Measurements from ENCODE around the gene TXNRD1.
"Not testable (repeated sequence)": the region's sequence is repeated elsewhere in the genome, so short reads cannot be mapped to it uniquely, and the experiment has no call there.

Gene TXNRD1

DNA sequence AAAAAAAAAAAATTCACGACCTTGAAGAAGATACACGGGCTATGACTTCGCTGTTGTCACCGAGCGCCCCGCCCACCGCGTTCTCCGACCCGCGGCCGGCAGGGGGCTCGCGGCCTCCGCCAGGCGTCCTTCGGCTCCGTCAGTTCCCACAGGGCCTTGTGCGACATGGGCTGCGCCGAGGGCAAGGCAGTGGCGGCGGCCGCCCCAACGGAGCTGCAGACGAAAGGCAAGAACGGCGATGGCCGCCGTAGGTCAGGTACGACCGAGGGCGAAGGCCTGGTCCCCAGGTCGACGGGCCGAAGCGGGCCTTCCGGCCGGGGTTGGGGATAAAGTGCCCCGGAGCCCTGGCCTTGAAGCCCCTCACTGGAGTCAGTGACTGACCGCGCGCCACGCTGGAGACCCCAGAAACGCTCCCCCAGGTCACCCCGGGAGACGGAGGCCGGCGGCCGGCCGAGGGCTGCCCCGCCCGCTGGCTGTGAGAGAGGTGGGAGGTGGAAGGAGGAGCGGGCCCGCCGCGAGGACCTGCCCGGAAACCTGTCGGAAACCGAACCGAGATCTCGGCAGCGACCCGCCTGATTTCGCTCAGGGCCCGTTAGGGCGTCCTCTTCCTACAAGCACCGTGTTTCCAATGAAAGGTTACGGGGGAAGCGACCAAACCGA, at the start of gene TXNRD1:
TXNRD1 (plus strand) TSS at position 142 of the 660 bp plus-strand sequence; CDS start at position 166, 24 bp downstream.
- H3K4me1 ChIP-seq (ENCODE audit: insufficient read depth, low read length), result no peaks in the 10 kb centered on the region
- H3K9me3 ChIP-seq (ENCODE audit: low read length), result peaks cover 3% of the 10 kb centered on the region
- peaks cover 3% of the 10 kb centered on the region for H3K27me3 ChIP-seq (ENCODE audit: insufficient read depth, low read length)
- H3K4me3 ChIP-seq (ENCODE audit: low read length), result peak within 1 kb of the TSS; percentile 34
- H3K36me3 ChIP-seq (ENCODE audit: insufficient read depth, low read length), result no peaks in the 10 kb centered on the region
- peak within 1 kb of the TSS; percentile 83 for H2AFZ ChIP-seq (ENCODE audit: low read depth, low read length)

DNA sequence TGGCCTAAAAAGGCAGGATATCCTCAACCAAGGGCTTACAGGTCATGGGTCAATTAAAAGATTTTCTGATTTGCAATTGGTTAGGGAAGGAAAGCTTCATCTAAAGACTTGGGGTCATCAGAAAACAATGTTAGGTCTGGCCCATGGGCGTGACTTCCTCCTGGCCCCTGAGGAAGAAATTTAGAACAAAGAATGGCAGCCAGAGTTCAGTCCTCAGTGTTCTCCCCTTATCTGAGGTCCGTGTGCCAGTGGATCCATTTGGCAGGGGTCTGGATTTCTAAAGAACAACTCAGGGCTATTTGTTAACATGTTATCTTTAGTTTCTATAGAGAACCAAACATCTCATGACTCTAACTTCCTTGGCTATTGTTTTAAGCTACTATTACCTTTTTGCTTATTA, 49.8 kb upstream of the TXNRD1 start:
- H3K4me3 ChIP-seq (ENCODE audit: low read length), result no peak overlapping the region
- H2AFZ ChIP-seq (ENCODE audit: low read depth, low read length), result no peak overlapping the region
- no peaks in the 10 kb centered on the region for H3K36me3 ChIP-seq (ENCODE audit: insufficient read depth, low read length)
- H3K27me3 ChIP-seq (ENCODE audit: insufficient read depth, low read length), result no peaks in the 10 kb centered on the region
- peaks cover 9% of the 10 kb centered on the region for H3K4me1 ChIP-seq (ENCODE audit: insufficient read depth, low read length)
- no peaks in the 10 kb centered on the region for H3K9me3 ChIP-seq (ENCODE audit: low read length)

DNA sequence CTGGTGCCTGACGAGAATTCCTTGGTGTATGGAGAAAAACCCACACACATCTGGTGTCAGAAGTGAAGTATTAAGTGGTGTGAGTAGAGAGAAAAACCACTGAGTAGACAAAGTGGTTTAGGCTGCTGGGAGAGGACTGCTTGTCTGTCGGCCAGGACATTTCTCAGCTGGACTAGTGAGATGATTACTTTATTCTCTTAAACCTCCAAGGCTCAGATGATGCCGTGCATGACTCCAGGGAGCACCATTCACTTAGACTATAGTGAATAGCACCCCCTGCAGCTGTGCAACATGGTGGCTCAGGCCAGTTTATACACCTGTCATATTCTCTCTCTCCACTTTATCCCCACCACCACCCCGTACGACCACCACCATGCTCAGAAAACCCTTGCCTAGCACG, 49.1 kb upstream of the TXNRD1 start:
- H2AFZ ChIP-seq (ENCODE audit: low read depth, low read length), result no peak overlapping the region
- no peaks in the 10 kb centered on the region for H3K36me3 ChIP-seq (ENCODE audit: insufficient read depth, low read length)
- no peaks in the 10 kb centered on the region for H3K9me3 ChIP-seq (ENCODE audit: low read length)
- H3K27me3 ChIP-seq (ENCODE audit: insufficient read depth, low read length), result no peaks in the 10 kb centered on the region
- H3K4me3 ChIP-seq (ENCODE audit: low read length), result no peak overlapping the region
- peaks cover 9% of the 10 kb centered on the region for H3K4me1 ChIP-seq (ENCODE audit: insufficient read depth, low read length)

DNA sequence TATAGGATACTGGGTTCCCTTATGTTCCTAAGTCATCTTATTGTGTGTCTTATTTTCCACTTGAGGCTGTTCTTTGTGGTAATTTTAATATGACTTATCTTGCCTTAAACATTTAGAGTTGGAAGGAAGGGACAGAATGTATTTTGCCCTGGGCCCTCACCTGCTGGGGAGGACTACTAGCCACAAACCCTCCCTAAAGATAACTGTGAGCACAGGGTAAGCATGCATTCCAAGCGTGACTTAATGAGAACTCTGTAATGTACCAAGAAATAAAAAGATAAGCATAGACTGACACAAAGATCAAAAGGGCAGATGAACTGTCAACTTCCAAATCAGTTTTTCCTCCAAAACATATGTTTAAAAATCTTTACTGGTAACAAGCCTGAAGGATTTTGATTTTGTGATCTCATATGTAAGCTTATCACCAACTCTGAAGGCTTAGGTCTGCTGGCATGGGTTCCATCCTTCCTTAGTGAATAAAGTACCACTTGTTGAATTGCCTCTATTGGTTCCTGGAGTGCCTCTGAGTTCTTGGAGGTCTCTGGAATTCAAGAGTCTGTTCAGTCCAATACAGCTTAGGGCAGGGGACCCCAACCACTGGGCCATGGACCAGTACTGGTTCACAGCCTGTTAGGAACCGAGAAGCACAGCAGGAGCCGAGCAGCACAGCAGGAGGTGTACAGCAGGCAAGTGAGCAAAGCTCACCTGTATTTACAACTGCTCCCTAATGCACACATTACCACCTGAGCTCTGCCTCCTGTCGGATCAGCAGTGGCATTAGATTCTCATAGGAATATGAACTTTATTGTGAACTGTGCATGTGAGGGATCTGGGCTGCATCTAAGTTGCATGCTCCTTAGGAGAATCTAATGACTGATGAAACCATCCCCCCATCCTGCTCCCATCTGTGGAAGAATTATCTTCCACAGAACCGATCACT, 47.8 kb upstream of the TXNRD1 start:
- no peaks in the 10 kb centered on the region for H3K27me3 ChIP-seq (ENCODE audit: insufficient read depth, low read length)
- no peaks in the 10 kb centered on the region for H3K9me3 ChIP-seq (ENCODE audit: low read length)
- no peaks in the 10 kb centered on the region for H3K36me3 ChIP-seq (ENCODE audit: insufficient read depth, low read length)
- H2AFZ ChIP-seq (ENCODE audit: low read depth, low read length), result no peak overlapping the region
- H3K4me1 ChIP-seq (ENCODE audit: insufficient read depth, low read length), result peaks cover 9% of the 10 kb centered on the region
- H3K4me3 ChIP-seq (ENCODE audit: low read length), result no peak overlapping the region

DNA sequence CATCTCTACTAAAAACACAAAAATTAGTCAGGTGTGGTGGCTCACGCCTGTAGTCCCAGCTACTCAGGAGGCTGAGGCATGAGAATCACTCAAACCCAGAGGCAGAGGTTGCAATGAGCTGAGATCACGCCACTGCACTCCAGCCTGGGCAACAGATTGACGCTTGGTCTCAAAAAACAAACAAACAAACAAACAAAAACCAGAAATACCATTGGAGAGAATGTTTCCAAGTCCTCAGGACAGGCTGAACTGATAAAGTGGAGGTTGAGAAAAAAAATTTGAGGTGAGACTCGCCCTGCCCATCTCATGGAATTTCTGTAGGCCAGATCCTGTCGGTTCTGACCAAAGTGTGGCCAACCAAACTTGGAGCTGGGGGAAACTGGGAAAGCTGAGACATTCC, 47.0 kb upstream of the TXNRD1 start:
- peaks cover 9% of the 10 kb centered on the region for H3K4me1 ChIP-seq (ENCODE audit: insufficient read depth, low read length)

DNA sequence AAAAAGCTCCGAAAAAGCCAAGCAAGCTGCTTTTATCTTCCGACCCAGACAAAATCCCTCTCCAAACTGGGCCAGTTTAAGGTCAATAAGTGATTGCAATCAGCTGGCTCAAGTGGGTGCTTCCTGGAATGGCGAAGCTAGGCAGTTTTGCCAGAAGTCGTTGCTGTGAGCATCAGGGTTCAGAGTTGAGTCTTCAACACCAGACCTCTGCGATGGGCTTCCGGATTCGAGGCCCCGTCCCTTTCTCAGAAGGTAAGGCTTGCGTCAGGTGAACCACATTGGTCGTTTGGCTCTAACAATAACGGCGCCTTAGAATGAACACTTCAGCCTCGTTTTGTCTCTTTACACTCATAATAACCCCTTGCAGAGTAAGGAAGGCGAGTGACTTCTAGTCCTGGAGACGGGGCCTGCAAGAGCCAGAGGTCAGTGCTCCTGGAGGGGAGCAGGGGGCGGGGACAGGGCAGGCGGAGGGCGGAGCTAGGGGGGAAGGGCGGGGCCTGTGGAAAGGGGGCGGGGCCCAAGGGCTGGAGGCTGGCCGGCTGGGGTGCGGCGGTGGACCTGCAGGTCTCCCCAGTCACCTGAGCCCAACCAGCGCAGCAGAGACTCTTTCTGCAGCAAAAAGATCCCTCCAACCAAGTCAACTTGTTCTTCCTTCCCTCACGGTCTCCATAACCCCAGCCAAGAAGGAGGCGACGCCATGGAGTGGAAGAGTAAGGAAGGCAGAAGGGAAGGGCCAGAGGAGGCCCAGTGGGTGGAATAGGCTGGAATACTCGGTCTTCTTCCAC, 43.6 kb upstream of the TXNRD1 start:
- H3K4me1 ChIP-seq (ENCODE audit: insufficient read depth, low read length), result no peaks in the 10 kb centered on the region
- no peaks in the 10 kb centered on the region for H3K9me3 ChIP-seq (ENCODE audit: low read length)
- no peak overlapping the region for H3K4me3 ChIP-seq (ENCODE audit: low read length)
- no peak overlapping the region for H2AFZ ChIP-seq (ENCODE audit: low read depth, low read length)
- no peaks in the 10 kb centered on the region for H3K36me3 ChIP-seq (ENCODE audit: insufficient read depth, low read length)
- no peaks in the 10 kb centered on the region for H3K27me3 ChIP-seq (ENCODE audit: insufficient read depth, low read length)

More for the DNA sequence above, 47.0 kb upstream of the TXNRD1 start:
- Histone ChIP-seq H3K36me3 (ENCODE audit: insufficient read depth, low read length) (no peaks in the 10 kb centered on the region), H3K9me3 (ENCODE audit: low read length) (no peaks in the 10 kb centered on the region), H3K27me3 (ENCODE audit: insufficient read depth, low read length) (no peaks in the 10 kb centered on the region), H2AFZ (ENCODE audit: low read depth, low read length) (no peak overlapping the region), H3K4me3 (ENCODE audit: low read length) (no peak overlapping the region)

DNA sequence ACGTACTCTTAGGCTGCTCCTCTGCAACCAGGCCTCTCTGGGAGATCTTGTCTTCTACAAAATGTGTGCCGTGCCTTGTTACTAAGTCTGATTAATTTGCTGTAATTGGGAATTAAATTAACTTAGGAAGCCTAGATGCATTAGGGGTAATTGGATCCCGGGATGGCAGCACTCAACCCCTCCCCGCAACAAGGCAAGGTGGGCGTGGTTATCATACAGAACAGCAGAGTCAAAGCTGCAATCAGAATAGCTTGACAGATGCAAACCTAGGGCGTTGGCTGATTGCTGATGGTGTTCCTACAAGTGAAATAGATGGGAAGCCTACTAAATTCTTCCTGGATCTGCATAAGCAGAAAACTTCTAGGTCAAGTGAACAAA, 43.0 kb upstream of the TXNRD1 start:
- Histone ChIP-seq H3K4me3 (ENCODE audit: low read length) (no peak overlapping the region), H3K36me3 (ENCODE audit: insufficient read depth, low read length) (no peaks in the 10 kb centered on the region), H3K4me1 (ENCODE audit: insufficient read depth, low read length) (no peaks in the 10 kb centered on the region), H3K27me3 (ENCODE audit: insufficient read depth, low read length) (no peaks in the 10 kb centered on the region), H2AFZ (ENCODE audit: low read depth, low read length) (no peak overlapping the region), H3K9me3 (ENCODE audit: low read length) (no peaks in the 10 kb centered on the region)

DNA sequence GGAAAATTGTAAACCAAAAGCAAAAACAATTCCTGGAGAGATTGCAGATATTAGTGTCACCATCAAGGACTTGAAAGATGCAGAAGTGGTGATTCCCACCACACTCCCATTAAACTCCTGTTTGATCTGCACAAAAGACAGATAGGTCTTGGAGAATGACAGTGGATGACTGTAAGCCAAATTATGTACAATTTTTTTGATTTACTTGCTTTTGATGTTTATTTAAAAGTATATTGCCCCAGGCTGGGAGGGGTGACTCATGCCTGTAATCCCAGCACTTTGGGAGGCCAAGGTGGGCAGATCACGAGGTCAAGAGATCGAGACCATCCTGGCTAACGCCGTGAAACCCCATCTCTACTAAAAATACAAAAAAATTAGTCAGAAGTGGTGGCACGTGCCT, 41.8 kb upstream of the TXNRD1 start:
- not testable (repeated sequence) for H3K36me3 ChIP-seq (ENCODE audit: insufficient read depth, low read length); H3K4me3 ChIP-seq (ENCODE audit: low read length); H3K4me1 ChIP-seq (ENCODE audit: insufficient read depth, low read length); H3K27me3 ChIP-seq (ENCODE audit: insufficient read depth, low read length); H3K9me3 ChIP-seq (ENCODE audit: low read length); H2AFZ ChIP-seq (ENCODE audit: low read depth, low read length)

DNA sequence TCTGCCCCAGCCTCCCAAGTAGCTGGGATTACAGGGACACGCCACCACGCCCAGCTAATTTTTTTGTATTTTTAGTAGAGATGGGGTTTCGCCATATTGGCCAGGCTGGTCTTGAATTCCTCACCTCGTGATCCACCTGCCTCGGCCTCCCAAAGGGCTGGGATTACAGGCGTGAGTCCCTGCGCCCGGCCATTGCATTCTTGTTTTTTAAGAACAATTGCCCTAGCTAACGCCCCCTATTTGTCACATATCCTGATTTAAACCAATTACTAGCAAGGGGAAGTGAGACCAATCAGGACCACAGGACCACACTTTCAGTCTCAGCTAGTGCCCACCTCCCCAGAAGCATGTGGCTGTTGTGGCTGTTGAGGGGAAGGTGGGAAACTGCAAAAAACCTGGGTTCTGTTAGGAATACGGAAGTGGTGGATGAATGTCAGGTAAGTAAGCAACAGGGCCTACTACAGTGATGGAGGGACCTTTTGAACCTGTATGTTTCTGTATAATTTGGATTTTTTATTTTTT, 39.8 kb upstream of the TXNRD1 start:
- no peaks in the 10 kb centered on the region for H3K4me1 ChIP-seq (ENCODE audit: insufficient read depth, low read length)
- no peaks in the 10 kb centered on the region for H3K9me3 ChIP-seq (ENCODE audit: low read length)
- no peak overlapping the region for H3K4me3 ChIP-seq (ENCODE audit: low read length)
- no peaks in the 10 kb centered on the region for H3K36me3 ChIP-seq (ENCODE audit: insufficient read depth, low read length)
- no peak overlapping the region for H2AFZ ChIP-seq (ENCODE audit: low read depth, low read length)
- H3K27me3 ChIP-seq (ENCODE audit: insufficient read depth, low read length), result no peaks in the 10 kb centered on the region

DNA sequence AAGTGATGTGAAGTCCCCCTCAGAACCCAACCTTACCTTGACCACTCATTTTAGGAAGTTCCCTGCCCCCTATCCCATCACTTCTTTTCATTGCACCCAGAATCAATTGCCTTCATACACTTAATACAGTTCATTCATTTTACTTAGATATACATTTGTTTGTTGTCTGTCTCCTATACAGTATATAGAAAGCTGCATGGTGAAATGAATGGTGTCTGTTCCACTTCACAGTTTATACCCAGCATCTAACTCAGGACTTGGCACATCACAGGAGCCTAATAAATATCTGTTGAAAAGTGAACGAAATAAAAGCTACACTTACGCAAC, 38.3 kb upstream of the TXNRD1 start:
- no peaks in the 10 kb centered on the region for H3K4me1 ChIP-seq (ENCODE audit: insufficient read depth, low read length)
- no peak overlapping the region for H3K4me3 ChIP-seq (ENCODE audit: low read length)
- no peaks in the 10 kb centered on the region for H3K27me3 ChIP-seq (ENCODE audit: insufficient read depth, low read length)
- no peak overlapping the region for H2AFZ ChIP-seq (ENCODE audit: low read depth, low read length)
- H3K9me3 ChIP-seq (ENCODE audit: low read length), result no peaks in the 10 kb centered on the region
- no peaks in the 10 kb centered on the region for H3K36me3 ChIP-seq (ENCODE audit: insufficient read depth, low read length)

DNA sequence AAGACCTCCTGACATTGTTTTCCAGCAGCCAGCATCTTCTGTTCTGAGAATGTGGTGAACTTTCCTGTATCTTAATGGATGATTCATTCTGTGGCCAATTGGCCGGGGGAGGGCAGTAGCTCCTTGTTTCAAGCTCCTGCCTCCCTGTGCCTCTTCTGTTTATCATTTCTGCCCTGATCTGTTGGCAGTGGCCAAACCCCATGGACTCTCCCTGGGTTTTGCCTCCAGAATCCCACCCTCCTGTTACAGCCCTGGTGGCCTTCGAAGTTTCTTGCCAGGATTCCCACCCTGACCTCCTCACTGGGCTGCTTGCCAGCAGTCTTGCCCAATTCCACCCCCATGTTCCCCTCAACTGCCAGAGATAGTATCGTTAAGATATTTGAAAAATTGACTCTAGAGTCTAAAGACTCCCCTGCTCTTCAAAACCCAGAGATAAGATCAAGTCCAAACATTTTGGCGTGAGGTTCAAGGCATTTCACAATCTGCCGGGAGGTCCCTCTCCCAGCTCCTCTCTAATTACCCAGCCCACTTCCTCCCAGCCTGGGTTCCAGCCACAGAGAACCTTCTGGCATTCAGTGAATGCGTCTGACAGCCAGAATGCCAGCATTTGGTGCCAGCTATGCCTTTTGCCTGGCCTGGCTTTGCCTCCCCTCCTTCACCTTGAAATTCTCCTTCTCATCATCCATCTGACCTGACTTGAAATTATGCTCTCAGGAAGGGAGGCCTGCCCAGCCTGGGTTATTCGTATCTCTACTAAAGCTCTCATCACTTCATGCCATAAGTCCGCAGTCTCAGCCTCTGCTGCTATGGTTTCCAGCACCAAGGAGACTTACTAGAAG, 37.7 kb upstream of the TXNRD1 start:
- no peak overlapping the region for H3K4me3 ChIP-seq (ENCODE audit: low read length)
- H3K9me3 ChIP-seq (ENCODE audit: low read length), result no peaks in the 10 kb centered on the region
- H3K4me1 ChIP-seq (ENCODE audit: insufficient read depth, low read length), result no peaks in the 10 kb centered on the region
- H3K36me3 ChIP-seq (ENCODE audit: insufficient read depth, low read length), result no peaks in the 10 kb centered on the region
- H3K27me3 ChIP-seq (ENCODE audit: insufficient read depth, low read length), result no peaks in the 10 kb centered on the region
- no peak overlapping the region for H2AFZ ChIP-seq (ENCODE audit: low read depth, low read length)

DNA sequence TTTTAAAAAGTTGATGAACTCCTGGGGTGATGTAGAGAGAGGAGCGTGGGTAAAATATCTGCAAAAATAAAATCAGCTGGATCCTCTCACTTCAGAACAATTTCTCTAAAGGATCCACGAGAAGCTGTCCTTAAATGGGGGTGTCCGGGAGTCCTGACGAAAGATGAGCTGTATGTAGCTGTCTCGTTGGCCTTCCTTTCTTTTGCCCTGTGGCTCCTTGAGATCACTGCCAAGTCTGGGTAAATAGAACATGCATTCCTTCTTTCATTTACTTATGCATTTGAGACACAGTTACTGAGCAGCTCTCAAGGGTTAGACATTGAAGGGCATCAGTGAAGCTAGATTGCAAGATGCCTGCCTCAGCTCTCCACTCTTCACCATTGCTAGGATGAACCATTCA, 35.2 kb upstream of the TXNRD1 start:
- Histone ChIP-seq H3K36me3 (ENCODE audit: insufficient read depth, low read length) (no peaks in the 10 kb centered on the region), H3K27me3 (ENCODE audit: insufficient read depth, low read length) (no peaks in the 10 kb centered on the region), H3K4me1 (ENCODE audit: insufficient read depth, low read length) (no peaks in the 10 kb centered on the region), H2AFZ (ENCODE audit: low read depth, low read length) (no peak overlapping the region), H3K4me3 (ENCODE audit: low read length) (no peak overlapping the region), H3K9me3 (ENCODE audit: low read length) (peaks cover 7% of the 10 kb centered on the region)
